Measurements from ENCODE around the gene SSH2. TPM values are rescaled to one million over a fixed set of nuclear protein-coding genes. Genes with fewer than 3 reads are reported as not detected.

The SSH2 gene
- total RNA-seq, 4 donors from 2014 or later: 20.7 to 31.1 (median 23.1) TPM

- peak overlapping the region; percentile 35 to 64 (median 55) for H3K27ac ChIP-seq (replicated peaks in 1 of 4)
- intact Hi-C loops (cut with DNase I): loop anchor here (5.0 to 10.0 kb wide), 2 partner anchors 35 to 157 kb away; no protein-coding TSS in a partner anchor
- peak overlapping the region; percentile 38 to 55 (median 47) for H3K4me3 ChIP-seq
- DNase-seq (ENCODE audit: extremely low spot score): no peak
- no peaks in the 10 kb centered on the region for H3K9me3 ChIP-seq
- no peaks in the 10 kb centered on the region for H3K36me3 ChIP-seq
- TF ChIP-seq CTCF (IDR thresholded peaks at IDR 0.05) (peak; percentile 50 to 77 (median 63)), EP300 (IDR thresholded peaks at IDR 0.05) (no peak), POLR2AphosphoS5 (IDR thresholded peaks at IDR 0.05) (peak in 1 of 2 donors; percentile 51)
- 13% methylated on average over 22 of the region's 68 CpGs for WGBS
- H3K27me3 ChIP-seq: peaks cover 0 to 6% (median 0%) of the 10 kb centered on the region in 4 donors
- peaks cover 95 to 100% (median 98%) of the 10 kb centered on the region in 4 donors for H3K4me1 ChIP-seq
Observed at GRCh38 chr17:29617481-29618271, 312.4 kb downstream of the SSH2 start.

GRCh38 chr17:29617125-29617480 is 312.9 kb downstream of the SSH2 start:
- peak; percentile 38 to 39 for TF ChIP-seq POLR2AphosphoS5 (IDR thresholded peaks at IDR 0.05)
- peak; percentile 36 to 56 (median 40) for TF ChIP-seq CTCF (IDR thresholded peaks at IDR 0.05)
- no peak for TF ChIP-seq EP300 (IDR thresholded peaks at IDR 0.05)
- Histone ChIP-seq H3K27ac (replicated peaks in 1 of 4) (peak overlapping the region in 1 of 4 donors; percentile 56), H3K9me3 (no peaks in the 10 kb centered on the region), H3K27me3 (peaks cover 0 to 6% (median 0%) of the 10 kb centered on the region in 4 donors), H3K4me1 (peaks cover 95 to 97% (median 96%) of the 10 kb centered on the region in 4 donors), H3K36me3 (no peaks in the 10 kb centered on the region), H3K4me3 (peak overlapping the region; percentile 38 to 55 (median 47))
- intact Hi-C loops (cut with DNase I): loop anchor here (5.0 to 10.0 kb wide), 2 partner anchors 35 to 158 kb away; no protein-coding TSS in a partner anchor
- WGBS: 17% methylated on average over 11 of the region's 16 CpGs
- no peak for DNase-seq (ENCODE audit: extremely low spot score)

GRCh38 chr17:29616300-29617048 is 313.6 kb downstream of the SSH2 start:
- WGBS: 54% methylated on average over 19 of the region's 32 CpGs

More at GRCh38 chr17:29616300-29617048, 313.6 kb downstream of the SSH2 start:
- H3K27ac ChIP-seq (replicated peaks in 1 of 4): peak overlapping the region in 3 of 4 donors; percentile 62 to 72 (median 69)
- H3K36me3 ChIP-seq: no peaks in the 10 kb centered on the region
- peaks cover 0 to 6% (median 0%) of the 10 kb centered on the region in 4 donors for H3K27me3 ChIP-seq
- DNase-seq (ENCODE audit: extremely low spot score): no peak
- H3K9me3 ChIP-seq: no peaks in the 10 kb centered on the region
- intact Hi-C loops (cut with DNase I): loop anchor here (5.0 to 10.0 kb wide), 2 partner anchors 34 to 158 kb away; no protein-coding TSS in a partner anchor
- peaks cover 89 to 90% (median 89%) of the 10 kb centered on the region in 4 donors for H3K4me1 ChIP-seq
- peak overlapping the region; percentile 48 to 55 (median 50) for H3K4me3 ChIP-seq
- TF ChIP-seq POLR2AphosphoS5 (IDR thresholded peaks at IDR 0.05) (no peak), EP300 (IDR thresholded peaks at IDR 0.05) (no peak), POLR2A (IDR thresholded peaks at IDR 0.05; ENCODE audit: low read depth) (no peak), CTCF (IDR thresholded peaks at IDR 0.05) (no peak)
